Mucosa of rectum (tissue), 2 donors: ENCODE results near the gene LIMA1.

Source experiments
- H3K27ac ChIP-seq, 2 donors: one replicate each; pipeline ENCODE4 v1.7.0; 2013; ENCODE audit warnings: inconsistent platforms in 2 of 2, low read depth in 2 of 2, low read length in 2 of 2
- H3K27me3 ChIP-seq, 2 donors: one replicate each; pipeline ENCODE4 v1.7.0; 2013; ENCODE audit warnings: low read length in 2 of 2; ENCODE audit not compliant: control insufficient read depth in 2 of 2, insufficient read depth in 2 of 2
- H3K36me3 ChIP-seq, 2 donors: one replicate each; pipeline ENCODE4 v1.7.0; 2013; ENCODE audit warnings: low read length in 2 of 2; ENCODE audit not compliant: control insufficient read depth in 2 of 2, insufficient read depth in 2 of 2
- H3K4me1 ChIP-seq, 2 donors: one replicate each; pipeline ENCODE4 v1.7.0; 2013; ENCODE audit warnings: low read length in 2 of 2, mild to moderate bottlenecking in 1 of 2; ENCODE audit not compliant: control insufficient read depth in 2 of 2, insufficient read depth in 2 of 2
- H3K4me3 ChIP-seq, 2 donors: one replicate each; pipeline ENCODE4 v1.7.0; 2013; ENCODE audit warnings: low read length in 2 of 2
- H3K9ac ChIP-seq, 2 donors: one replicate each; pipeline ENCODE4 v1.7.0; 2013; ENCODE audit warnings: low read length in 2 of 2, low read depth in 1 of 2, mild to moderate bottlenecking in 1 of 2
- H3K9me3 ChIP-seq, 2 donors: one replicate each; pipeline ENCODE4 v1.7.0; 2013; ENCODE audit warnings: low read length in 2 of 2; ENCODE audit not compliant: control insufficient read depth in 2 of 2
- donor health status: healthy.
- donor health status: Normal muscosa, but diverticular disease.

LIMA1 gene

DNA sequence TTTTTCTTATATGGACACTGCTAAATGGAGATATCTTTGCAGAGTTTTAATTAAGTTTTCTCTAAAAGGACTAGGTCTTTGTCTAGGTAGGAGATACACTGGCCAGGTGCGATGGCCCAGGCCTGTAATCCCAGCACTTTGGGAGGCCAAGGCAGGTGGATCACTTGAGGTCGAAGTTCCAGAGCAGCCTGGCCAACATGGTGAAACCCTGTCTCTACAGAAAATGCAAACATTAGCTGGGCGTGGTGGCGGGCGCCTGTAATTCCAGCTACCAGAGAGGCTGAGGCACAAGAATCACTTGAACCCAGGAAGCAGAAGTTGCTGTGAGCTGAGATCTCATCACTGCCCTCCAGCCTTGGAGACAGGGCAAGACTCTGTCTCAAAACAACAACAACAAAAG lies 99.1 kb downstream of the LIMA1 start:
- peaks cover 35% of the 10 kb centered on the region in 2 donors for H3K36me3 ChIP-seq
- no peak overlapping the region for H3K9ac ChIP-seq
- peak overlapping the region in 1 of 2 donors; percentile 28 for H3K27ac ChIP-seq
- H3K9me3 ChIP-seq = no peaks in the 10 kb centered on the region
- H3K4me3 ChIP-seq = no peak overlapping the region
- H3K27me3 ChIP-seq = no peaks in the 10 kb centered on the region
- peaks cover 18 to 45% of the 10 kb centered on the region in 2 donors for H3K4me1 ChIP-seq

DNA sequence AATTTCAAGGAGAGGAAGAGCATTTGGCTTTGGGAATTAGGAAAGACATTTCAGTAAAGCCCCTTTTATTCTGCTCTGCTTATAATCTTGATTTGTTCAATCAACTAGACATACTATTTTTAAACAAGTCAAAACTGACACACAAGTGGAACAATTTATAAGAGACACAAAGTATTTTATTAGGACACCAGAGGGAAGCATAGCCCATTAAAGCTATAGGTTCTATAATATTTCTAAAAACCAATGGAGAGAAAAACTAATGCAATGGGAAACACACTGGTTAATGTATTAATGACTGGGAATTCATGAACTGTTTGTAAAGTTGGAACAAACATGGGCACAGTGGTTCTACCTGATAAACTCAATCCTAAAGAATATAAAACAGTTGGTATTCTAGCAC lies 100.9 kb downstream of the LIMA1 start:
- Histone ChIP-seq H3K36me3 (peaks cover 31 to 34% of the 10 kb centered on the region in 2 donors), H3K4me1 (peaks cover 5 to 30% of the 10 kb centered on the region in 2 donors), H3K4me3 (no peak overlapping the region), H3K27ac (no peak overlapping the region), H3K9ac (no peak overlapping the region), H3K27me3 (no peaks in the 10 kb centered on the region), H3K9me3 (no peaks in the 10 kb centered on the region)

GRCh38 chr12:50181691-50182090 lies 101.6 kb downstream of the LIMA1 start:
- H3K4me3 ChIP-seq = no peak overlapping the region
- H3K36me3 ChIP-seq = peaks cover 38% of the 10 kb centered on the region in 2 donors
- no peaks in the 10 kb centered on the region for H3K27me3 ChIP-seq
- peaks cover 5 to 24% of the 10 kb centered on the region in 2 donors for H3K4me1 ChIP-seq
- H3K27ac ChIP-seq = no peak overlapping the region
- no peak overlapping the region for H3K9ac ChIP-seq
- no peaks in the 10 kb centered on the region for H3K9me3 ChIP-seq

GRCh38 chr12:50175716-50176026 lies 107.6 kb downstream of the LIMA1 start:
- H3K9me3 ChIP-seq = no peaks in the 10 kb centered on the region
- H3K4me3 ChIP-seq = no peak overlapping the region
- peaks cover 33% of the 10 kb centered on the region in 2 donors for H3K36me3 ChIP-seq
- no peaks in the 10 kb centered on the region for H3K4me1 ChIP-seq
- H3K27me3 ChIP-seq = no peaks in the 10 kb centered on the region
- no peak overlapping the region for H3K9ac ChIP-seq
- no peak overlapping the region for H3K27ac ChIP-seq

DNA sequence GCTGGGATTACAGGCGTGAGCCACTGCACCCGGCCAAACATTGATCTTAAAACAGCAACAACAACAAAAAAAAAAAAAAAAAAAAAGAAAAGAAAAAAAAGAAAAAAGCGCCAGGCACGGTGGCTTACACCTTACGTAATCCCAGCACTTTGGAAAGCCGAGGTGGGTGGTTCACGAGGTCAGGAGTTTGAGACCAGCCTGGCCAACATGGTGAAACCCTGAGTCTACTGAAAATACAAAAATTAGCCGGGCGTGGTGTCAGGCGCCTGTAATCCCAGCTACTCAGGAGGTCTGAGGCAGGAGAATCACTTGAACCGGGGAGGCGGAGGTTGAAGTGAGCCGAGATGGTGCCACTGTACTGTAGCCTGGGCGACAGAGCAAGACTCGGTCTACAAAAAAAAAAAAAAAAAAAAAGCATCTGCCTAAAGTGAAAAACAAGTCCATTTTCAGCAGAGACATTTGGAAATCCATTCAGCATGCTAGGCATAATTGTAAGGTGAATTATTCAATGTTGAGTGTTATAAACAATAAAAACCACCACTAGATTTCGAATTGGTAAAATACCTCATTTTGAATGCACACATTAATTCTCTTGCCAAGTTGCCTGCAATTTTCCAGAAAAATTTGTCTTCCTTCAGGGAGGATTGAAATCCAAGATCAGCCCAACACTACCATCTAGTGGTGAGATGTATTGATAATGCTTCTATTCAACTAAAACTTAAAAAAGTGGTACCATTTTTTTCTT lies 108.2 kb downstream of the LIMA1 start:
- H3K36me3 ChIP-seq = peaks cover 28 to 29% of the 10 kb centered on the region in 2 donors
- no peak overlapping the region for H3K27ac ChIP-seq
- no peaks in the 10 kb centered on the region for H3K4me1 ChIP-seq
- H3K27me3 ChIP-seq = no peaks in the 10 kb centered on the region
- no peak overlapping the region for H3K9ac ChIP-seq
- H3K9me3 ChIP-seq = no peaks in the 10 kb centered on the region
- no peak overlapping the region for H3K4me3 ChIP-seq

- H3K4me3 ChIP-seq = peak within 1 kb of the TSS; percentile 79 to 86
- H3K9me3 ChIP-seq = no peaks in the 10 kb centered on the region
- H3K36me3 ChIP-seq = no peaks in the 10 kb centered on the region
- H3K4me1 ChIP-seq = peaks cover 7 to 9% of the 10 kb centered on the region in 2 donors
- no peaks in the 10 kb centered on the region for H3K27me3 ChIP-seq
- peak within 1 kb of the TSS; percentile 78 to 85 for H3K27ac ChIP-seq
- peak within 1 kb of the TSS; percentile 76 to 84 for H3K9ac ChIP-seq
Measured at GRCh38 chr12:50167049-50167828, 116.1 kb downstream of the LIMA1 start, which contains the start of gene CERS5. TSS of gene CERS5 (minus strand) at chr12:50167369. CDS start at chr12:50167297, 72 bp downstream.

- H3K36me3 ChIP-seq = no peaks in the 10 kb centered on the region
- H3K4me3 ChIP-seq = peak overlapping the region; percentile 79 to 86
- peak overlapping the region; percentile 78 to 85 for H3K27ac ChIP-seq
- peaks cover 7 to 9% of the 10 kb centered on the region in 2 donors for H3K4me1 ChIP-seq
- H3K9ac ChIP-seq = peak overlapping the region; percentile 70 to 84
- no peaks in the 10 kb centered on the region for H3K27me3 ChIP-seq
- no peaks in the 10 kb centered on the region for H3K9me3 ChIP-seq
Measured at GRCh38 chr12:50166799-50167048, 116.6 kb downstream of the LIMA1 start.

GRCh38 chr12:50164963-50165362 lies 118.4 kb downstream of the LIMA1 start:
- Histone ChIP-seq H3K9me3 (no peaks in the 10 kb centered on the region), H3K36me3 (no peaks in the 10 kb centered on the region), H3K4me3 (no peak overlapping the region), H3K4me1 (peaks cover 7 to 9% of the 10 kb centered on the region in 2 donors), H3K27me3 (no peaks in the 10 kb centered on the region), H3K9ac (no peak overlapping the region), H3K27ac (no peak overlapping the region)

DNA sequence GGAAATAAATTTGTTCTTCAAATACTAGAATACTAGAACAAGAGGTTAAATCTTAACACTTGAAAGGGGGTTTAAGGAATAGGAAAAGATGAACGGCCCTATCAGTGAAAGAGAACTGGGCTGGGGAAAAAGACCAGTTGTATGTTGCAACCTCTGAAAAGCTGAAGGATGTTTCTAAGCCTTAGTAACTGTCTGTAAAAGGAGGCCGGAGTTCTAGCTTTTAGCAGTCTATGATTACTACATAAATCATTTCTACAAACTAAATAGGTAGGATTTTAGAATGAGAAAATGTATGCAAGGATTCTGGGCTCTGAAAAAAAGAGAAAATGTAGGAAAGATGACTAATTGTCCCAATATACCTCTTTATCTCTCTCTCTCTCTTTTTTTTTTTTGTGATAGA lies 121.1 kb downstream of the LIMA1 start:
- H3K9me3 ChIP-seq = no peaks in the 10 kb centered on the region
- H3K27ac ChIP-seq = no peak overlapping the region
- no peak overlapping the region for H3K9ac ChIP-seq
- H3K36me3 ChIP-seq = no peaks in the 10 kb centered on the region
- peaks cover 7 to 9% of the 10 kb centered on the region in 2 donors for H3K4me1 ChIP-seq
- no peaks in the 10 kb centered on the region for H3K27me3 ChIP-seq
- no peak overlapping the region for H3K4me3 ChIP-seq

DNA sequence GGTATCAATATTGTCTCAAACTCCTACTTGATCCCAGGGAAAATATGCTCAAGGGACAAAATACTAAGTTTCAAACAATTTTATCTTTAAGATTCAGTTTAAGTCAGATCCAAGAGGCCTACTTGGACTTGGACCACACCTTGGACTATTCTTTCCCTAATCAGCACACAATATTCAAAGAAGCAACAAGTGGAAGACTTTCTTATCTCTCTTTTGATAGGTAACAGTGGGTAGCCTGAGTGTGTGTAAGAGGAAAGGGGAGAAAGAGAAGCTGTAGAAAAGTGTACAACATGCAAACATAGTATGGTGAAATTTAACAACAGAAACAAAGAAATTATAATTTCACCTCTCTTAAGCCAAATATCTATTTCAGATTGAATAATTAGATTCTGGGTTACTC lies 122.7 kb downstream of the LIMA1 start:
- no peak overlapping the region for H3K4me3 ChIP-seq
- H3K9ac ChIP-seq = no peak overlapping the region
- no peaks in the 10 kb centered on the region for H3K36me3 ChIP-seq
- H3K4me1 ChIP-seq = peaks cover 0 to 4% of the 10 kb centered on the region in 2 donors
- no peaks in the 10 kb centered on the region for H3K9me3 ChIP-seq
- no peak overlapping the region for H3K27ac ChIP-seq
- no peaks in the 10 kb centered on the region for H3K27me3 ChIP-seq
